ENCODE data around the gene IKZF5.

Gene IKZF5

GRCh38 chr10:123008355-123009104 lies at the start of gene IKZF5, which contains the start of gene ACADSB:
TSS of gene IKZF5 (minus strand) at chr10:123008795. CDS start at chr10:122998625, 10,170 bp downstream.
TSS of gene ACADSB (plus strand) at chr10:123009006. CDS start at chr10:123009030, 24 bp downstream.
- peak; percentile 100 for DNase-seq (ENCODE audit: low spot score)

- DNase-seq (ENCODE audit: low spot score), result no peak
Measured at GRCh38 chr10:123057968-123058367, 49.4 kb upstream of the IKZF5 start.

DNA sequence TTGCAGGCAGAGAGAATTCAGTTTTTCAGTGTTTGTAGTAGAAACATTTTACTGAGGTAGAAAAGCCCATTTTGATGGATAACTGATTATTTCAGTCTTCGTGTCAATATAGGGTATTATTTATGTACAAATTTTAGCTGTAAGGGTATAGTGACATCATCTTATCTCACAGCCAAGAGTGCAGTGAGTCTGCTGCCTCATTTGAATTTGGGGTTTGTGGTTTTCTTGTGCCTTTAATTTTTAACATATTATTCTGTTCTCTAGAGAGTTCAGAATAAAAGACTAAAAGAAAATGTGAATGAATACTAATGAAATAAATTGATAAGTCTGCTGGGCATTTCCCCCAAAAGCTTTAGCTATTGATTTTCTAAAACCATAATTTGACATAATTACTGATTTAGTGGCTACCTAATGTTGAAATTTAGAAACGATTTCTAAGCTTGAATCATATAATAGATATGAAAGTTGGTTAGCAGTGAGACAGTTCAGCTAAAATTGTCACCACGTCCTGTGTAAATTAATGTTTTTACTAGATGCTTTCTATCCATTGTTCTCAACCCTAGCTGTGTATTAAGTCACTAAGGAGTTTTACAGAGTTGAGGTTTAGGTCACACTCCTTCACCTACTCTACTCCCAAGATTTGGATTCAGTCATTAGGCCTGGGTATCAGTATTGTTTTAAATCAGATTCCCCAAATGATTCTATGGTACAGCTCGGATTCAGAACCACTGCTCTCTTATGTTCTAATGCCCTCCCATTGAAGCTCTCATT lies 37.6 kb upstream of the IKZF5 start:
- no peak for DNase-seq (ENCODE audit: low spot score)

DNA sequence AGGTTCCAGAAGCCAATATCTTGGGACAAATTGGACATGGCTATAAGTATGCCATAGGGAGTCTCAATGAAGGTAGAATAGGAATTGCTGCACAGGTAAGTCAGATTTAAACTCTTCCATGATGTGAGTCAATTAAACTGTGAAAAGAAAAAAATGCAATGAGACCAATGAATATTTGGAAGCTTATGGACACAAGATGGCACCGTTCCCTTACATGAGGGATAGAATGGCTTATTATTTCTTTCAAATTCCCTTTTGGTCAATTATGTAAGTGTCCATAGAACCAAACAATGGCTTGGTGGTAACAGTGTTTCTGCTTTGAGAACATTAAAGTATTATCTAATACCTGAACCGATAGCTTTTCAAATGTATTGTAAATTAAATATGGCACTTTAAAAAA lies 35.8 kb upstream of the IKZF5 start:
- DNase-seq (ENCODE audit: low spot score), result no peak

DNA sequence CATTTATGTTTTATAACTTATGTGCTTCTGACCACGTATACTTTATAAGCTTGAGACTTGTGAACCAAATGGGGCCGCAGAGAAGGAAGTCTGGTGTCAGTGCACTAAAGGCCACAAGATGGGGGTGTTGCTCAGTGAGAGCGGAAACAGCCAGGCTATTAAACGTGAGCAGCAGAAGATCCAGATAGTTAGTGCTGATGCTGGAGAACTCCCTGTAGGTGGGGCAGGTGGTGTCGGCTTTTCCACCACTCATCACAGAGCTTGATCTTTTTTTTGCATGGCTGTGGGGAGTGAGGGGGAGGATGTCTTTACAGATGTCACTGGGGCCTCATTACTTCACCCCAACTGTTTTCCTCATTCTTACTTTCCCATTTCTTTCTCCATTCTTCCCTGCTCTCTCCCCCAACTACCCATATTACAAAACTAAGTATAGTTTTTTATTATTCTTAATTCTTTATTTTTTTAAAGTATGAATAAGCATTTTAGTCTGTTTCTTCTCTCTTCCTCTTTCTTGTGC lies 34.9 kb upstream of the IKZF5 start:
- DNase-seq (ENCODE audit: low spot score), result peak; percentile 67

DNA sequence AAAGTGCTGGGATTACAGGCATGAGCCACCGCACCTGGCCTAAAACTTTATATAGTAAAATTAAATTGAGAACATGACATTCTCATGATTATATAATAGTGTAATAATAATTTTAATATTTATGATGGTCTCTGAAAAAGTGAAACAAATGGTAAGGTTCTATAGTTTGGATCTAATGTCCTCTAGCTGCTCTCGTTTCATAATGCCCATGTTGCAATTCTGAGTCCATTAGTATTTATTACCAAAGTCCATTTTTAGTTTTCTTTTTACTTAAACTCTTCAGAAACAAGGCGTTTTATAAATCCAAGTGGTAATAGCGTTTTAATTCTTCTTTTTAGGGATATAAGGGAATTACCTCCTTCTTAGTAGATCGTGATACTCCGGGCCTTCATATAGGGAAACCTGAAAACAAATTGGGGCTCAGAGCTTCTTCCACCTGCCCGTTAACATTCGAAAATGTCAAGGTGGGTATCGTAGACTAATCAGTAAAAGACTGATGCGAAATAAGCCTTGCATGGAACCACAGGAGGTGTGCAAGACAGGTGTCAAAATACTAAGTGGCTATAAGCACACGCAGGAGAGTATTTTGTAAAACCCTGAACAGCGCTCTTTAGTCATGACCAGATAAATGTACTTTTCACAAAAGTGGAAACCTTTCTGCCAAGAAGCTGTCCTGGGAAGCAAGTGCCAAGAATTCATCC lies 34.3 kb upstream of the IKZF5 start:
- DNase-seq (ENCODE audit: low spot score), result no peak

- no peak for DNase-seq (ENCODE audit: low spot score)
Measured at GRCh38 chr10:123039632-123039930, 31.0 kb upstream of the IKZF5 start.

DNA sequence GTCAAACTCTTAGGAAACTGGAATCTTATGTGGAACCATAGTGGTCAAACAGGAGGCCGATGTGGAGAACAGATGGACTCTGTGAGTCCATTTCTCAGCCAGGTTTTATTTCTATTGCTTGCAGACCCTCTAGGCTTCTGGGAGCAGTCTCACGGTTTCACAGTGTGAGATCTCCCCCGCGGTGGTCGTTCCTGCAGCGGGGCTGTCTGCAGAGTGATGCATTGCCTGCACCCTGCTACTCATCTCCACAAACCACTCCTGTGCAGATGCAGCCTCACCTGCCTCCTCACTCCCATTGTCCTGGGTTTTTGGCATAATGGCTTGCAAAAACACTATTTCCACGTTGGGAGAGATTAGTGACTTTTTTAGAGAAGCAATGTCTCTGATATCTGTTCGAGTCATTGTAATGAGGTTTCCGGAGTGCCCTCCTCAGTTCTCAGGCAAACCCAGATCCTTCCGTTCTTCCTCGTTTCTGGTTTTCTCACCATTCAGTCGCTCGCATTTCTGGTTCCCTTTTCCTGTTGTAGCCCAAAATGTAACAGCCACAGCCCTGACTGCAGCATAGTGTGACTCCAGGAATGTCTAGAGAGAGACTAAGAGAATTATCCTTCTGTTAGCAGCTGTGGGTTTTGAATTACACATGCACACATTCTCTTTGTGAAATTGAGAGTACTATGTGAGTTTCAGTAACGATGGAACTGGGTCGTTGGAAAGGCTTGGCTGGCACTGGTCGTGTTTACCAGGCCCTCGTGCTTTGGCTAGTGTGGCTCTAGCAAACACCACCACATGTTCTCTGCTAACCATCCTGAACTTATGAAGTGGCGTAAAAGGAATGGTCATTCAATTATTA lies 30.4 kb upstream of the IKZF5 start:
- no peak for DNase-seq (ENCODE audit: low spot score)

DNA sequence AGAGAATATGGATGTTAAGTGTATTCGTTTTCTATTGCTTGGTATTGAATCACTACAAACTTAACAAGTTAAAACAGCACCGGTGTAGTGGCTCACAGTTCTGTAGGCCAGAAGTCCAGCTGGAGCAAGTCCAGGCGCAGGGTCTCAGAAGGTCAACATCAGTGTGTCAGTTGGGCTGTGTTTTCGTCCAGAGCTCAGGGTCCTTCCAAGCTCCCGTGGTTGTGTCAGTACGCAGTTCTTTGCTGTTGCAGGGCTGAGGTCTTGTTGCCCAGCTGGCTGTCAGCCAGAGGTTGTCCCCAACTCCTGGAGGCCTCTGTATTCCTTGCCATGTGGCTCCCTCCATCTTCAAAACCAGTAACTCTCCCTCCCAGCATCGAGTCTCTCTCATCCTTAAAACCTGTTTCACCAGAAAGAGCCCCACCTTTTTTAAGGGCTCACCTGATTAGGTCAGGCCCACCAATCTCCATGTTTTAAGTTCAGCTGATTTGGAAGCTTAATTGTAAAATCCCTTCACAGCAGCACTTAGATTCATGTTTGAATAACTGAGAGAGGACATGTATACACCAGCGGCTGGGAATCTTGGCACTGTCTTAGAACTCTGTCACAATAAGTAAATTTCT lies 27.0 kb upstream of the IKZF5 start:
- no peak for DNase-seq (ENCODE audit: low spot score)

GRCh38 chr10:123034332-123034731 lies 25.7 kb upstream of the IKZF5 start:
- no peak for DNase-seq (ENCODE audit: low spot score)

DNA sequence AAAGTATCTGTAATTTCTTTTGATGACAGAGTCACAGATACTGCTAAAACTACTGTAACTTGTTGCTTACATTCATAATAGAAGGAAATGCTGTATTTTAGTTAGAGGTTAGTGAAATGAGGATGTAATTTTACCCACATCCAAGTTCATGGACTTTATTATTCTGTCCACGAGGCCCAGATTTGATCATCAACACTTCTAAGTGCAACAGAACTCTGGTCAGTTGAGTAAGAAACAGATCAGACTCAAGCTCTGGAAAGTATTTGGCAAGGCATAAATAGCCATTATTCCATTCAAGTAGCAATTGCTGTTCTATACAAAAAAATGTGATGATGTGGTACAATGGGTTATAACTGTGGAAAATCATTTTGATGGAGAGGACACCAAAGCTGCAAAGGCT lies 22.5 kb upstream of the IKZF5 start:
- DNase-seq (ENCODE audit: low spot score), result no peak

GRCh38 chr10:123027861-123028260 lies 19.3 kb upstream of the IKZF5 start:
- DNase-seq (ENCODE audit: low spot score), result no peak

DNA sequence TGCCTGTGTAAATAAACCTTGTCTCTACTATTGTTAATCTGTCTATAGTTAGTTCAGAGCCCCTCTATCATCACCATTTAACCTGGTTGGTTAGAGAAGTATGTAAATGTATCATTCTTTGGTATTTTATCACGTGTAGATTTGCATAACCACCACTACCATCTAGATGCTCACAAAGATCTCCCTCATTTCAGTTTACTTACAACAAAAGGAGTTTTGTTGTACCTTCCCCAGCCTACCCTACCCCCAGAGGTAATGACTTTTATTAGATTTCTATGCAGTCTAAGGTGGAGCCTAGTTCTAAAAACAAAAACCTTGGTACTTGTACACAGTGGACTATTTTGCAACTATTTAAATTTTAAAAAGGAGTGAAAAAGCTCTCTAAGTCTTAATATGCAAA lies 17.7 kb upstream of the IKZF5 start:
- no peak for DNase-seq (ENCODE audit: low spot score)

- DNase-seq (ENCODE audit: low spot score), result no peak
Measured at GRCh38 chr10:123024540-123024939, 15.9 kb upstream of the IKZF5 start.

GRCh38 chr10:123021517-123021916 lies 12.9 kb upstream of the IKZF5 start:
- no peak for DNase-seq (ENCODE audit: low spot score)

DNA sequence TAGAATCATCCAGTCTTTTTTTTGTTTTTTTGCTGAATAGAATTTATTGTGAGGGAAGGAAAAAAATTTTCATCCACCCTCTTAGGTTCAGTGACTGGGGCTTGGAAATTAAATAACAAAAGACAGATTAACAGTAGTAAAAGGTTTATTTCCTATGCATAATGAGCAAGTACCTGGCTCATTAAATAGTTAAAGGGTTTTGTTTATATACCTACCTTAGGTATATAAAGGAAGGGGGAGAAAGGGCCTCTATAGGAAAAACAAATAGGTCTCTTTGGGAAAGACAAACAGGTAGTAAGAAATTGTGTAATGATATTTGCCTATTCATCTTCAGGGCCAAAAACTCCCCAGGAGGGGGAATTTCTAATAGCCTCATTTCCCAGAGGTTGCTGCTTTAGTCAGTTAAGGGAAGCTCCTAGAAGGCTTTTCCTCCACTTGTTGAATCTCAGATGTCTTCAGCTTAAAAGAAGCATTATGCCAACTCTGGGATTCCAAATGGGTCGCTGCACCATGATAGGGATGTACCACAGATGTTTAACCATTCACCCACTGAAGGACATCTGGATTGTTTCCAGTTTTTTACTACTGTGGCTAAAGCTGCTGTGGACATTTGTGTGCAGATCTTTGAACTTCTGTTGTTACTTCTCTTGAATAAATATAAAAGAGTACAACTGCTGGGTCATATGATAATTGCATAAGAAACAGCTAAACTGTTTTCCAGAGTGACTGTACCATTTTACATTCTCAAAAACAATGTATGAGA lies 11.5 kb upstream of the IKZF5 start:
- no peak for DNase-seq (ENCODE audit: low spot score)

DNA sequence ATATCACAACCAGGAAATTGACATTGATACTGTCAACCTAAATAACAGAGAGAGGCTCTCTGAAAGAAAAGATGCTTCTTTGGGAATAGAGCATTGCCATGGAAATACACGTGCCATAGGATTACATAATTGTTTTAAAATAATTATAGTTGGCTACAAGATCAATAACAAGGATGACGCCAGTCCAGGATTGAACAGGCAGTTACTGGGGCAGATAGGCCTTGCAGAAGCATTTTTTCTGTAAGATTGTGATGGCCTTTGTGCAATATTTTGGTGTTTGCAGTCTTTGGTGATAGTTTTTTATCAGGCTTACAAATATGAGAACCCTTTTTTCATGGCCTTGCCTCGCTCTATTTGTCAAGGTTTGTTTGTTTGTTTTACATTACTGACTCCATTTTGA lies 10.7 kb upstream of the IKZF5 start:
- DNase-seq (ENCODE audit: low spot score), result no peak

DNA sequence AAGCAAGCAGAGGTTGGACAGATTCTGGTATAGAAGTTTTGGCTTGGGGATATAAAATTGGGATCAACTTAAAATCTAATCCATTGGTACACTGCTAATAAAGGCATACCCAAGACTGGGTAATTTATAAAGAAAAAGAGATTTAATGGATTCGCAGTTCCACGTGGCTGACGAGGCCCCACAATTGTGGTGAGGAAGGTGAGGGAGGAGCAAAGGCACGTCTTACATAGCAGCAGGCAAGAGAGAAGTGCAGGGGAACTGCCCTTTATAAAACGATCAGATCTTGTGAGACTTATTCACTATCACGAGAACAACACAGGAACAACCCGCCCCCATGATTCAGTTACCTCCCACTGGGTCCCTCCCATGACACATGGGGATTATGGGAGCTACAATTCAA lies 9.9 kb upstream of the IKZF5 start:
- DNase-seq (ENCODE audit: low spot score), result no peak

- DNase-seq (ENCODE audit: low spot score), result no peak
Measured at GRCh38 chr10:123017421-123018165, 9.0 kb upstream of the IKZF5 start.

GRCh38 chr10:123016228-123016627 lies 7.6 kb upstream of the IKZF5 start:
- no peak for DNase-seq (ENCODE audit: low spot score)
